Left hindlimb (tissue), 1 donor: Measurements from ENCODE around the gene PFDN2.
A peak's percentile ranks its signal among the peaks of the same experiment; 100 is the strongest.

Experiments used
- DNase-seq: peaks from one replicate; pipeline ENCODE4 v3.0.0-alpha.2; 2018

Gene PFDN2

GRCh38 chr1:161117759-161118581 lies at the start of gene PFDN2, which contains the start of gene NIT1:
Gene PFDN2, minus strand, starts transcription at chr1:161118037. Its CDS starts 11 bp downstream, at chr1:161118026.
Gene NIT1, plus strand, starts transcription at chr1:161118105. Its CDS starts 72 bp downstream, at chr1:161118177.
- peak; percentile 92 for DNase-seq

GRCh38 chr1:161166669-161167548 lies 49.1 kb upstream of the PFDN2 start:
- DNase-seq = no peak

- DNase-seq = peak; percentile 98
These were observed 48.2 kb upstream of the PFDN2 start, which contains the start of gene PPOX for GRCh38 chr1:161165742-161166668. Gene PPOX, plus strand, starts transcription at chr1:161166426. Its CDS starts 422 bp downstream, at chr1:161166848.

- DNase-seq = no peak
These were observed 47.2 kb upstream of the PFDN2 start for GRCh38 chr1:161164901-161165610.

GRCh38 chr1:161163793-161164192 lies 46.0 kb upstream of the PFDN2 start:
- DNase-seq = no peak

GRCh38 chr1:161162806-161163205 lies 45.0 kb upstream of the PFDN2 start:
- no peak for DNase-seq

- no peak for DNase-seq
These were observed 44.2 kb upstream of the PFDN2 start for GRCh38 chr1:161162052-161162451.

- no peak for DNase-seq
These were observed 43.8 kb upstream of the PFDN2 start for GRCh38 chr1:161161652-161162051.

GRCh38 chr1:161160671-161161145 lies 42.9 kb upstream of the PFDN2 start:
- DNase-seq = no peak

GRCh38 chr1:161159913-161160243 lies 42.0 kb upstream of the PFDN2 start:
- DNase-seq = no peak

- DNase-seq = peak; percentile 95
These were observed 41.5 kb upstream of the PFDN2 start, which contains the start of gene USP21 for GRCh38 chr1:161159087-161159912. Gene USP21, plus strand, starts transcription at chr1:161159500. Its CDS starts 1,141 bp downstream, at chr1:161160641.

GRCh38 chr1:161158316-161159010 lies 40.6 kb upstream of the PFDN2 start:
- DNase-seq = no peak

GRCh38 chr1:161157867-161158266 lies 40.0 kb upstream of the PFDN2 start:
- no peak for DNase-seq

GRCh38 chr1:161153682-161154337 lies 36.0 kb upstream of the PFDN2 start, which contains the start of gene UFC1:
Gene UFC1, plus strand, starts transcription at chr1:161153978. Its CDS starts 20 bp downstream, at chr1:161153998.
- DNase-seq = peak; percentile 89

GRCh38 chr1:161153176-161153575 lies 35.3 kb upstream of the PFDN2 start:
- DNase-seq = no peak

GRCh38 chr1:161145832-161146231 lies 28.0 kb upstream of the PFDN2 start:
- no peak for DNase-seq

- DNase-seq = no peak
These were observed 23.0 kb upstream of the PFDN2 start for GRCh38 chr1:161140755-161141400.

GRCh38 chr1:161139766-161140165 lies 21.9 kb upstream of the PFDN2 start:
- DNase-seq = no peak

- no peak for DNase-seq
These were observed 20.6 kb upstream of the PFDN2 start for GRCh38 chr1:161138431-161138830.
